Lower lobe of right lung (tissue), 2 donors: ENCODE data around the gene WASHC2A. TPM values are rescaled to one million over a fixed set of nuclear protein-coding genes. Genes with fewer than 3 reads are reported as not detected.
"Not testable (repeated sequence)": the region's sequence is repeated elsewhere in the genome, so short reads cannot be mapped to it uniquely, and the experiment has no call there.

Source experiments
- ATAC-seq, 2 donors: fragments of 200-7000 bp; cut with Tn5 transposase; one replicate each; pipeline ENCODE4 v1.9.1; 2020 to 2022; ENCODE audit warnings: mild to moderate bottlenecking in 2 of 2, moderate library complexity in 2 of 2
- DNase-seq: peaks from one replicate; pipeline ENCODE4 v3.0.0-alpha.2; 2020
- H3K27ac ChIP-seq: fragments of 200-600 bp; one replicate; pipeline ENCODE4 v1.8.0; 2022
- H3K27me3 ChIP-seq: fragments of 200-600 bp; one replicate; pipeline ENCODE4 v1.8.0; 2022; ENCODE audit warnings: low read depth
- H3K36me3 ChIP-seq: fragments of 200-600 bp; one replicate; pipeline ENCODE4 v1.8.0; 2022; ENCODE audit warnings: mild to moderate bottlenecking
- H3K4me1 ChIP-seq: fragments of 200-600 bp; one replicate; pipeline ENCODE4 v1.8.0; 2022
- H3K4me3 ChIP-seq: fragments of 200-600 bp; one replicate; pipeline ENCODE4 v1.8.0; 2022; ENCODE audit warnings: mild to moderate bottlenecking
- H3K9me3 ChIP-seq: fragments of 200-600 bp; one replicate; pipeline ENCODE4 v1.8.0; 2022
- intact Hi-C: fragments of 100-400 bp; cut with DNase I; formaldehyde crosslinking; loops from one replicate; pipeline ENCODE4 v1.11.0; 2022
- total RNA-seq: library from RNA; stranded (reverse); fragmentation: NEBNext Ultra II Directional; extraction: Animal tissue kit (Norgen Biotek cat#: 25700); gene quantifications from one replicate; pipeline ENCODE4 v1.2.1, GENCODE V29; 2021
- TF ChIP-seq, protein P1 (sequence below): fragments of 200-600 bp; IDR thresholded peaks from one replicate; pipeline ENCODE4 v1.8.0; 2022; ENCODE audit warnings: antibody characterized with exemption, mild to moderate bottlenecking
- donor health status: DM: no; HTN: yes; CAD: no; lungs with severe emphysema.

Gene WASHC2A
- total RNA-seq, 1 donor from 2014 or later, result 59.6 TPM

DNA sequence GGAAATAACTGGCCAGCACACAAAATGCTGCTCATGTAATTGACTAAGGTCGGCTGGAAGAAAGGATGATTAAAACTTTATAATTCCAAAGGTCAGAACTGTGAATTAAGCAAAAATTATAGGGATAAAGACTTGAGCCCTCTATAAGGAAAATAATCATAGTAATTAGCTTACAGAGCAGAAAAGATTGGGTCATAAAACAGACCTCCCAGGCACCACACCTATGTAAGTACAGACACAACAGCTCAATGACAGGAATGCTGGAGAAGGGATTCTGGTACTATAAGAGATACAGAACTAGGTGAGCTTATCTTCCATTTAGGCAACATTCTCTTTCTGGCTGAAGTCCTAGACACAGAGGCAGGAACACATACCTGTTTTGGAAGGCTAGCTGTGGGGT, 9.0 kb upstream of the WASHC2A start:
- ATAC-seq, H3K27ac ChIP-seq, H3K27me3 ChIP-seq, intact Hi-C loops, H3K36me3 ChIP-seq, DNase-seq, H3K4me1 ChIP-seq, H3K4me3 ChIP-seq, H3K9me3 ChIP-seq: not testable (repeated sequence)

DNA sequence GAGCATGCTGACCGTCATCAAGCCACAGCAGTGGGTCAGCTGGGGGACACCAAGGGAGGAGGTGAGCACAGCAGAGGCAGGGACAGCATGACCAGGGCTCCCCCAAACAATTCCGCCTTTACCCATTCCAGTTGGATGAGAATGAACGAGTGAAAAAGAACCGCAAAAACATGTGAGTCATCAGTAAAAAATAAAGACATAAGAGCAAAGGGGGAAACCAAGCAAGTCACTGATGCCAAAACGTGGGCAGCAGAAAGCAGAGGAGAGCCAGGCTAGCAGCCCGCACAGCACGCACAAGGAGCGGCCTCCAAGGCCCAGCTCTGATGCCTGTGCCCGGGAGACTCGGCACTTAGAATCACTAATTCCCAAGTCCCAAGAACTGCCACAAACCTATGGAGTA, 7.8 kb upstream of the WASHC2A start:
- H3K4me3 ChIP-seq, H3K27me3 ChIP-seq, ATAC-seq, H3K27ac ChIP-seq, H3K4me1 ChIP-seq, DNase-seq, intact Hi-C loops, H3K36me3 ChIP-seq, H3K9me3 ChIP-seq: not testable (repeated sequence)

DNA sequence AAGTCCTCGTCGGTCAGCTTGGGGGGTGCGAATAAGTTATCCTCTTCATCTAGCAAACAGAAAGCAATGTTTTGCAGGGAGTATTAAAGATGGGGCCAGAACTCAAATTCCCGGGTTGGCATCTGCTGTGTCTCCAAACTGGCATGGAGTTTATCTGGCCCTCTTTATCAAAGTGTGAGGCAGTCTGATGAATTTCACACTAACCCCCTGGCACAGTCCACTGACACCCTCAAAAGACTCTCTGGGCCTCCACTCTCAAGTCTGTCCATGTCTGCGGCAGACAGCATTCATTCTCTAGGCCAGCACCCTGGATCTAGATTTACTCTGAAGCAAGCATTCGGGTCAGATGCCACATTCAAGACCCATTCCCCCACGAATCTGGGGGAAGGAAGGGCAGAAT, 6.2 kb upstream of the WASHC2A start:
- intact Hi-C loops, DNase-seq, H3K4me1 ChIP-seq, ATAC-seq, H3K36me3 ChIP-seq, H3K27me3 ChIP-seq, H3K27ac ChIP-seq, H3K4me3 ChIP-seq, H3K9me3 ChIP-seq: not testable (repeated sequence)

DNA sequence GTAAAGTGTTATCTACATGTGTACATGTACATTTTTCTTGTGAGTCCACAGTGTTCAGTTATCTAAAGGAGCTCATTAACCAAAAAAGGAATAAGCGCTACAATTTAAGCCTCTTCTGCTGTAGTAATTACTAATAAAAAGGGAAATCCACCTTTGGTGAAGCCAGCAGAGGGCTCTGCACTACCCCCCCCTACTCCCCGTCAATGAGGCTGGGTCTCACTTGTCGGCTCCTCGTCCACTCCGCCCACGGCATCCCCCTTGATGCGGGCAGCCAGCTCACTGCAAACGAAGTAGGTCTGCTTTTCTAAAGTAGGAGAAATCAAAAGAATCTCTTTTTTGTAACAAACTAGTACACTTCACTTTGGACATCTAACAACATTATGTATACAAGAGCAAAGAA, 4.7 kb upstream of the WASHC2A start:
- intact Hi-C loops, result no loop called here
- H3K27me3 ChIP-seq, result no peaks in the 10 kb centered on the region
- TF ChIP-seq, protein P1, sequence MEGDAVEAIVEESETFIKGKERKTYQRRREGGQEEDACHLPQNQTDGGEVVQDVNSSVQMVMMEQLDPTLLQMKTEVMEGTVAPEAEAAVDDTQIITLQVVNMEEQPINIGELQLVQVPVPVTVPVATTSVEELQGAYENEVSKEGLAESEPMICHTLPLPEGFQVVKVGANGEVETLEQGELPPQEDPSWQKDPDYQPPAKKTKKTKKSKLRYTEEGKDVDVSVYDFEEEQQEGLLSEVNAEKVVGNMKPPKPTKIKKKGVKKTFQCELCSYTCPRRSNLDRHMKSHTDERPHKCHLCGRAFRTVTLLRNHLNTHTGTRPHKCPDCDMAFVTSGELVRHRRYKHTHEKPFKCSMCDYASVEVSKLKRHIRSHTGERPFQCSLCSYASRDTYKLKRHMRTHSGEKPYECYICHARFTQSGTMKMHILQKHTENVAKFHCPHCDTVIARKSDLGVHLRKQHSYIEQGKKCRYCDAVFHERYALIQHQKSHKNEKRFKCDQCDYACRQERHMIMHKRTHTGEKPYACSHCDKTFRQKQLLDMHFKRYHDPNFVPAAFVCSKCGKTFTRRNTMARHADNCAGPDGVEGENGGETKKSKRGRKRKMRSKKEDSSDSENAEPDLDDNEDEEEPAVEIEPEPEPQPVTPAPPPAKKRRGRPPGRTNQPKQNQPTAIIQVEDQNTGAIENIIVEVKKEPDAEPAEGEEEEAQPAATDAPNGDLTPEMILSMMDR, result no peak
- no peaks in the 10 kb centered on the region for H3K9me3 ChIP-seq
- DNase-seq, result no peak
- H3K36me3 ChIP-seq, result no peaks in the 10 kb centered on the region
- no peak overlapping the region for H3K27ac ChIP-seq
- no peaks in the 10 kb centered on the region for H3K4me1 ChIP-seq
- H3K4me3 ChIP-seq, result no peak overlapping the region
- ATAC-seq, result no peak

DNA sequence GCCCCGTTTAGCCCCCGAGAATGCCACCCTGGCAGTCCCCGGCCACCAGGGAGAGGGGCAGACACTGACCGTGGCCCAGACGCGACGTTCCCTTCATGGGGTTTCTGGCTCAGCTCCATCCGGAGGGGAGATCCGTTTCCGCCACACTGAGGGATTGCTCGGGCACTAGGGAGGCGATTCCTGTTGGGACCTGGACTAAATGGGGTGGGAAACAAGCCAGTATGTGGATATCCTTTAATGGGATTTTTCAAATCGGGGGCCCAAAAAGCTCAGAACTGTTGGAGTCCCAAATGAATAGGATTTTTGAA, 552 bp downstream of the WASHC2A start:
- DNase-seq, intact Hi-C loops, H3K27me3 ChIP-seq, H3K9me3 ChIP-seq, H3K4me1 ChIP-seq: not testable (repeated sequence)
- Histone ChIP-seq H3K4me3 (peak overlapping the region; percentile 66), H3K36me3 (peaks cover 11% of the 10 kb centered on the region), H3K27ac (peak overlapping the region; percentile 82)
- ATAC-seq, result peak in 1 of 2 donors; percentile 57

DNA sequence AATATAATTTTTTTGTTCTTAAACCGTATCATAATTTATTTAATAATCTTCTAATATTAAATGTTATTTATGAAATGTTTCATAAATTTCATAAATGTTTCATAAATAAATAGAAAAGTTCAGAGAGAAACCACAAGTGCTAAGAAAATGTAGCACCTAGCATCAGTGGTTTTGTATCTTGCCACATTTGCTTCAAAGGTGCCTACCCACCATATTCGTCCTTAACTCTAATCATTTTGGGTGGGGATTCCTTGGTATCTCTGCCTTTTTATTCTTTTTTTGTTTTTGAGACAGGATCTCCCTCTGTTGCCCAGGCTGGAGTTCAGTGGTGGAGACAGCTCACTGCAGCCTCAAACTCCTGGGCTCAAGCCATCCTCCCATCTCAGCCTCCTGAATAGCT, 7.4 kb downstream of the WASHC2A start:
- H3K36me3 ChIP-seq, result peaks cover 33% of the 10 kb centered on the region
- DNase-seq, intact Hi-C loops, H3K4me1 ChIP-seq, H3K4me3 ChIP-seq, H3K27ac ChIP-seq, H3K9me3 ChIP-seq, ATAC-seq, H3K27me3 ChIP-seq: not testable (repeated sequence)

DNA sequence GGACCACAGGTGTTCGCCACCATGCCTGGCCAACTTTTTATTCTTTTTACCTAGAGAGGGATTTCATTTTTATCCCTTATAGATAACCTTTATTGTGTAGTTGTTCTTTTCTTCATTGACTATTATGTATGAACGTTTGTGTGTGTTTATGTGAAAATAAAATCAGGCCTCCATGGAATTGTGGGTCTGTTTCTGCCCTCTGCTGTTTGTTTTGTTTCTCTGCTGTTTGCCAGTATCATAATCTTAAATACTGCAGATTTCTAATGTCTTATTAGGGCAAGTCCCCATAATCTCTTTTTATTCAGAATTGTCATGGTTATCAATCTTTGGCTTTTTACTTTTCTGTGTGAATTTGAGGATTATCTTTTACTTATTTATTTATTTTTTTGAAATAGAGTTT, 7.8 kb downstream of the WASHC2A start:
- H3K9me3 ChIP-seq, intact Hi-C loops, H3K4me3 ChIP-seq, H3K27me3 ChIP-seq, H3K4me1 ChIP-seq, ATAC-seq, DNase-seq, H3K27ac ChIP-seq: not testable (repeated sequence)
- H3K36me3 ChIP-seq, result peaks cover 34% of the 10 kb centered on the region

DNA sequence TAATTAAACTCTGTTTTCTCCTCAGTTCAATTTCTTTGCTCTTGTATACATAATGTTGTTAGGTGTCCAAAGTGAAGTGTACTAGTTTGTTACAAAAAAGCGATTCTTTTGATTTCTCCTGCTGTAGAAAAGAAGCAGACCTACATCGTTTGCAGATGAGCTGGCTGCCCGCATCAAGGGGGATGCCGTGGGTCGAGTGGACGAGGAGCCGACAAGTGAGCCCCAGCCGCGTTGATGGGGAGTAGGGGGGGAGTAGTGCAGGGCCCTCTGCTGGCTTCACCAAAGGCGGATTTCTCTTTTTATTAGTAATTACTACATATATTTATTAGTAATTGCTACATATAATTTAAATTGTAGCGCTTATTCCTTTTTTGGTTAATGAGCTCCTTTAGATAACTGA, 23.6 kb downstream of the WASHC2A start:
- DNase-seq, ATAC-seq, H3K27me3 ChIP-seq, H3K4me1 ChIP-seq, intact Hi-C loops, H3K9me3 ChIP-seq, H3K4me3 ChIP-seq, H3K27ac ChIP-seq: not testable (repeated sequence)
- H3K36me3 ChIP-seq, result peaks cover 23% of the 10 kb centered on the region

DNA sequence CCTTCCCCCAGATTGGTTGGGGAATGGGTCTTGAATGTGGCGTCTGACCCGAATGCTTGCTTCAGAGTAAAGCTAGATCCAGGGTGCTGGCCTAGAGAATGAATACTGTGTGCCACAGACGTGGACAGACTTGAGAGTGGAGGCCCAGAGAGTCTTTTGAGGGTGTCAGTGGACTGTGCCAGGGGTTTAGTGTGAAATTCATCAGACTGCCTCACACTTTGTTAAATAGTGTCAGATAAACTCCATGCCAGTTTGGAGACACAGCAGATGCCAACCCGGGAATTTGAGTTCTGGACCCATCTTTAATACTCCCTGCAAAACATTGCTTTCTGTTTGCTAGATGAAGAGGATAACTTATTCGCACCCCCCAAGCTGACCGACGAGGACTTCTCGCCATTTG, 25.2 kb downstream of the WASHC2A start:
- H3K4me3 ChIP-seq, DNase-seq, H3K27me3 ChIP-seq, H3K27ac ChIP-seq, H3K9me3 ChIP-seq, H3K4me1 ChIP-seq, intact Hi-C loops, ATAC-seq: not testable (repeated sequence)
- H3K36me3 ChIP-seq, result peaks cover 17% of the 10 kb centered on the region

DNA sequence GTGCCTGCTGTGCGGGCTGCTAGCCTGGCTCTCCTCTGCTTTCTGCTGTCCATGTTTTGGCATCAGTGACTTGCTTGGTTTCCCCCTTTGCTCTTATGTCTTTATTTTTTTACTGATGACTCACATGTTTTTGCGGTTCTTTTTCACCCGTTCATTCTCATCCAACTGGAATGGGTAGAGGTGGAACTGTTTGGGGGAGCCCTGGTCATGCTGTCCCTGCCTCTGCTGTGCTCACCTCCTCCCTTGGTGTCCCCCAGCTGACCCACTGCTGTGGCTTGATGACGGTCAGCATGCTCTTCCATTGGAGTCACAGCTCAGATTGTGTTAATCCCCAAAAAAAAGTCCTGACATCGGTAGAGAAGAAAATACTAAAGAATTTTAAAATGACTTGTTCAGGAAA, 26.9 kb downstream of the WASHC2A start:
- H3K4me3 ChIP-seq, intact Hi-C loops, H3K4me1 ChIP-seq, ATAC-seq, DNase-seq, H3K27me3 ChIP-seq, H3K9me3 ChIP-seq, H3K27ac ChIP-seq: not testable (repeated sequence)
- peaks cover 19% of the 10 kb centered on the region for H3K36me3 ChIP-seq

DNA sequence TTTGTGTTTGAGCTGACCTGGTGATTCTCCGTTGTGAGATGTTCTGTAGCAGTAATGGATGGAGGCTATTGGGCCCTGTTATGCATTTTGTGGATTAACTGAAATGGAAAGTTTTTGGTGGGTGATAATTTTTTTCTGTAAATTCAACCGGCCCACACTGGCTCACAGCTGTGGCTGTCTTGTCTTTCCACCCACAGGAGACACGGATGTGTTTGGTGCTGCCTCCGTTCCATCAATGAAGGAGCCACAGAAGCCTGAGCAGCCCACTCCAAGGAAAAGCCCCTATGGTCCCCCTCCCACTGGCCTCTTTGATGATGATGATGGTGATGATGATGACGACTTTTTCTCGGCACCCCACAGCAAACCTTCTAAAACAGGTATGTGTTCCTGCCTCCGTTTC, 27.6 kb downstream of the WASHC2A start:
- peaks cover 19% of the 10 kb centered on the region for H3K36me3 ChIP-seq
- H3K4me1 ChIP-seq, H3K27me3 ChIP-seq, DNase-seq, H3K9me3 ChIP-seq, intact Hi-C loops, ATAC-seq, H3K27ac ChIP-seq, H3K4me3 ChIP-seq: not testable (repeated sequence)

DNA sequence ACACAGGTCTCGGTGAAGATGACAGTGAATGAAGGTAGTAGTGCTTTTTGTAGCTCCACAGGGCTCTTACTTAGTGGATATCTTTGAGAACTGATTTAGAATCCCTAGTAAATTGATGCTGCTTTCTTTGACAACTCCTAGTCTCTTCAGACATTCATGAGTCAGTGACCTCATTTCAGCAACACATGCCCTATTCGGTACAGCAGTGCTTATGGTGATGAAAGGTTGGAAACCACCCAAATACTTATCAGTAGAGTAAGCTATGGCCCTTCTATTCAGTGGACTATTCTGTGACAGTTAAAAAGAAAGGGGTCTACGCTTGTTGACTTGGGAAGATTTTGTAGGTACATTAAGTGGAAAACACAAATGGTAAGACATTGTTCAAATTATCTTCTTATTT, 29.0 kb downstream of the WASHC2A start:
- H3K9me3 ChIP-seq, intact Hi-C loops, H3K27me3 ChIP-seq, H3K4me1 ChIP-seq, DNase-seq, ATAC-seq, H3K4me3 ChIP-seq, H3K27ac ChIP-seq: not testable (repeated sequence)
- peaks cover 26% of the 10 kb centered on the region for H3K36me3 ChIP-seq

DNA sequence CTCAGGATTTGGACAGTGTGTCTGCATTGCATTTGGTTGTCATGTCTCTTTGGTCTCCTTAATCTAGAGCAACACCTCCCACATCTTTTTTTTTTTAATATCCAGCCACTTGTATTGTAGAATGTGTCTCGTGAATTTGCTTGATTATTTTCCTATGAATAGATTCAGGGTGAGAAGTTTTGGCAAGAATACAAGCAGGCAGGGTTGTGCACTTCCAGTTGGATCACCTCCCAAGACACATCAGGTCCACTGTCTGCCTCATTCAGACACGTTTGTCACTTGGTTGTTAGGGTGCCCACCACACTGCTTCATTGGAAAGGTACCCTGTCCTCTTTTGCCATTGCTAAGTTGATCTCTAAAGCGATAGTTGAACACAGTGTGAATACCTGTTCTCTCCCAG, 30.9 kb downstream of the WASHC2A start:
- H3K36me3 ChIP-seq, result peaks cover 37% of the 10 kb centered on the region
- intact Hi-C loops, DNase-seq, H3K4me3 ChIP-seq, H3K9me3 ChIP-seq, ATAC-seq, H3K4me1 ChIP-seq, H3K27ac ChIP-seq, H3K27me3 ChIP-seq: not testable (repeated sequence)

DNA sequence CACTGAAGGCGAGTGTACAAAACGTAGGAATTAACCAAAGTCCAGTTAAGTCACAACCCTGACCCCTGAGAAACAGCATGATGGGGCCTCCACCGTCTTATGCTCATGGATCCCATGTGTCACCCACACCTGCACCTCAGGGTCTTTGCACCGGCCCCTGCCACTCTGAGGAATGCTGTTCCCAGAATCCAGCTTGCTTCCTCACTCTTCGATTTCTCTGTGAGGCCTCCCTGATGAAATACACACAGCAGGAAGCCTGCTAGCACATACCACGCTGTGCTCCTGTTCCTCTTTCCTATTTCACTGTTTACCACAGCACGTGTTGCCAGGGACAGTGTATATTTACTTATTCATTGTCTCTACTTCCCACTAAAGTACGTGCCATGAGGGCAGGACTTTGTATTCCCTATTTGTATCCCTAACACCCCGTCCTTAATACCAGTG, 33.4 kb downstream of the WASHC2A start:
- H3K9me3 ChIP-seq, H3K4me1 ChIP-seq, DNase-seq, H3K27ac ChIP-seq, H3K27me3 ChIP-seq, intact Hi-C loops, H3K4me3 ChIP-seq: not testable (repeated sequence)
- ATAC-seq, result peak; percentile 46 to 50
- peaks cover 32% of the 10 kb centered on the region for H3K36me3 ChIP-seq
